NCI-H146 treated with DMSO at 0.1 percent for 48 hours (cell line): ENCODE results near the gene YAF2.
"Not testable (repeated sequence)": the region's sequence is repeated elsewhere in the genome, so short reads cannot be mapped to it uniquely, and the experiment has no call there.

Source experiments
- DNase-seq: peaks from one replicate; lab custom pipeline; 2025; ENCODE audit not compliant: unreplicated experiment; lab: John Stamatoyannopoulos, UW

The YAF2 gene

GRCh38 chr12:42255221-42255865, 17.3 kb upstream of the YAF2 start:
- DNase-seq: no peak

- not testable (repeated sequence) for DNase-seq
Measured at GRCh38 chr12:42252645-42253044, 14.6 kb upstream of the YAF2 start.

DNA sequence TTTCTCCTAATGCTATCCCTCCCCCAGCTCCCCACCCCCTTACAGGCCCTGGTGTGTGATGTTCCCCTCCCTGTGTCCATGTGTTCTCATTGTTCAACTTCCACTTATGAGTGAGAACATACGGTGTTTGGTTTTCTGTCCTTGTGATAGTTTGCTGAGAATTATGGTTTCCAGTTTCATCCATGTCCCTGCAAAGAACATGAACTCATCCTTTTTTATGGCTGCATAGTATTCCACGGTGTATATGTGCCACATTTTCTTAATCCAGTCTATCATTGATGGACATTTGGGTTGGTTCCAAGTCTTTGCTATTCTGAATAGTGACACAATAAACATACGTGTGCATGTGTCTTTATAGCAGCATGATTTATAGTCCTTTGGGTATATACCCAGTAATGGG, 11.0 kb upstream of the YAF2 start:
- DNase-seq: not testable (repeated sequence)

DNA sequence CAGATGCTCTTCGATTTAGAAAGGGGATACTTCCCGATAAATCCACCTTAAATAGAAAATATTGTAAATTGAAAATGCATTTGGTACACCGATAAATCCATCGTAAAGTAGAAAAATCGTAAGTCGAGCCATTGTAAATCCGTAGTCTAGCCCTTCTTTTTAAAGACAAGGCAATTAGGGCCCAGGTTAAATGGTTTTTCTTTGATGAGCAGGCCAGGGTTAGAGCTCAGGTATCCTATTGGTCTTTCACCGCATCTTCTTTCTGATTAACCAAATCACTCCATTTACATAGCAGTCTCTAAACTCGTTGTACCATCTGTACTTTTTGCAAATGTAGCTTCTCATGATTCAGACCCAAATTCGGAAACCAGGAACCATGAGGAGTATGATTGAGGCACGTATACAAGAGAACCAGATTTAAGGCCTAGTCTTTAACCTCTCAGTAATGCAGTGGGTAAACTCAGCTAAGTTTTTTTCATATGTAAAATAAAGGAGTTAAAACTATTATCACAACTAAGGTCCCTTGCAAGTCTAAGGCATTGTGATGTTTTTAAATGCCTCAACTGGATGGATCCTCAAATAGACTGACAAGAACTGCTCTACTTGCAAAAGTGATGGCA, 2.2 kb upstream of the YAF2 start:
- DNase-seq: no peak

- DNase-seq: no peak
Measured at GRCh38 chr12:42237853-42238239, 202 bp downstream of the YAF2 start.

DNA sequence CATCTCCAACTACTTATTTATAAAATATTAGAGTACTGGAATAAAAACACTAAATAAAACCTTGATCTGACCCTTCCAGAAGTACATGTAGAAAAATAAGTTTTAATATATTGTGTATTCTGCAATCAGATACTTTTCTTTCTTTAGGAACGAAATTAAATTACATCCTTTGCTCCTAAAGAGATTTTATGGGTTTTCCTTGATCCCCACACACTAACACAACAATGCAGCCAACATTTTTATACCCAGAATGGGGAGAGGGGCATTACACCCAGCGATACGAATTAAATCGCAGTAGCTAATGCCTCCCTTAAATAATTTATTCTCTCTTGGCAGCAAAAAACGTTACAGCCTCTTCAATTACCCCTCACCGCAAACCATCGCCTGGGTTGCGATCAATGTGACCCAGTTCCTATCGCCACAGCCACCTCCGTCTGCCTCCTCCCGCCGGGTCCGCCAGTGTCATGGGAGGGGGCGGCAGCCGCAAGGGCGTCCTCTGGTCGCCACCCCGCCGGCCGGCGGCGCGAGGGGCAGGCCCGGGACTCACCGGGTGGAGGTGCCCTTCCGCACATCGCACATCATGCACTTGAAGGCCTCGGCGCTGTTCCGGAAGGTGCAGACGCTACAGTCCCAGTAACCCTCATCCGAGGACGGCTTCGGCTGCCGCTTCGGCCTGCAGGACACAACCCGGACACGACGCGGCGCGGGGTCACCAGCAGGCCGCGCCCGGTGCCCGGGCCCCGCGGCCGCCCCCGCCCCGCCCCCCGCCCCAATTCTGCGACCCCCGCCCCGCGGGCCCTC, 796 bp downstream of the YAF2 start:
- DNase-seq: peak; percentile 73

GRCh38 chr12:42236017-42236416, 2.0 kb downstream of the YAF2 start:
- DNase-seq: no peak

GRCh38 chr12:42235426-42235825, 2.6 kb downstream of the YAF2 start:
- no peak for DNase-seq

GRCh38 chr12:42234970-42235369, 3.1 kb downstream of the YAF2 start:
- DNase-seq: no peak

DNA sequence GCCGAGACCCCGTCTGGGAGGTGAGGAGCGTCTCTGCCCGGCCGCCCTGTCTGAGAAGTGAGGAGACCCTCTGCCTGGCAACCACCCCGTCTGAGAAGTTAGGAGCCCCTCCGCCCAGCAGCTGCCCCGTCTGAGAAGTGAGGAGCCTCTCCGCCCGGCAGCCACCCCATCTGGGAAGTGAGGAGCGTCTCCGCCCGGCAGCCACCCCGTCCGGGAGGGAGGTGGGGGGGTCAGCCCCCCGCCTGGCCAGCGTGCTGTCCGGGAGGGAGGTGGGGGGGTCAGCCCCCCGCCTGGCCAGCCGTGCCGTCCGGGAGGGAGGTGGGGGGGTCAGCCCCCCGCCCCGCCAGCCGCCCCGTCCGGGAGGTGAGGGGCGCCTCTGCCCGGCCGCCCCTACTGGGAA, 10.5 kb downstream of the YAF2 start:
- DNase-seq: not testable (repeated sequence)

GRCh38 chr12:42224501-42224900, 13.5 kb downstream of the YAF2 start:
- DNase-seq: not testable (repeated sequence)

DNA sequence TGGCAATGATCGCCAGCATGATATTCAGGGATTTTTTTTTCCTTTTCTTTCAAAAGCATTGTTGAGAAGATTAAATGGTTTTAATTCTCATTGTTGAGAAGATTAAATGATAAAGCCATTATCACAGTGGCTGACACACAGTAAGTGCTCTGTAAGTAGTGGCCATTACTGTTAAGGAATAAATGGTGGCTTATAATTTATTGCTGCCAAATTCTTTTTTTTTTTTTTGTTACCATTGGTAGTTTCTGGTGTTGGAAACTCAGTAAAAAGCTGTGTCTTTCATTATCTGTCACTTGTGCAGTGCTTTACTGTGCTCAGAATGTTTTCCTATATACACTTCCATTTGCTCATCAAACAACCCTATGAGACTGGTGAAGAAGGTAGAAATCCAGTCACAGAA, 15.3 kb downstream of the YAF2 start:
- no peak for DNase-seq

DNA sequence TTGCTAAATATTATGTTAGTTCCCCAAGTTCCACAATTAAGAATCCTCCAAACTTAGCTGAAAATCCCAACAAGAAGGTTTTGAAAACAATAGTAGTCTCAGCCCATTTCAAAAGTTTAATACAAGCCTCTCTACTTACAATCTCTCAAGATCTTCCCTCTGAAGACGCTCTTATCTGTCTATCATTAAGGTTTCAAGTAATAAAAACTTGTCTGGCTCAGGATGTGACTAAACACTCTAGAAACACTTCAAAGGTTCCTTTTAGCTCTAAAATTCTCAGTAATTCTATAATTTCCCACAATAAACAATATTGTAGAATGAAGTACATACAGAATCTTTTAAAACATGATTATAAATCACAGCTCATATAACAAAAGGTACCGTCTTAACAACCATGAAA, 16.3 kb downstream of the YAF2 start:
- no peak for DNase-seq

GRCh38 chr12:42217656-42218055, 20.4 kb downstream of the YAF2 start:
- DNase-seq: no peak

DNA sequence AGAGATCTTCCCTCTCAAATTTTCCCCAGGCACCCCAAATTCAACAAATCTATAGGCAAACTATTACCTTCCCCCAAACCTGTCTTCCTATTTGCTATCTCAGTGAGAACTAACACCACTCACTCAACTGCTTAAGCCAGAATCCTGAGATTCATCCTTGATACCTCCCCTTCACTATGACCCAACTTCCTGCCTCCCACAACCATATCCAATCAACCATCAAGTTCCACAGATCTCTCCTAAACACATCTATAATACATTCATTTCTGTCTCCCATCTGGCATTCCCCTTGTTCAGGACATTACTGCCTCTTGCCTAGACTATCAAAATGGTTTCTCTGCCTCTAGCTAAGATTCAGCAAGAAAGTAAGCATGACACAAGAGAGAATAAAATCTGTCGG, 21.3 kb downstream of the YAF2 start:
- DNase-seq: no peak

DNA sequence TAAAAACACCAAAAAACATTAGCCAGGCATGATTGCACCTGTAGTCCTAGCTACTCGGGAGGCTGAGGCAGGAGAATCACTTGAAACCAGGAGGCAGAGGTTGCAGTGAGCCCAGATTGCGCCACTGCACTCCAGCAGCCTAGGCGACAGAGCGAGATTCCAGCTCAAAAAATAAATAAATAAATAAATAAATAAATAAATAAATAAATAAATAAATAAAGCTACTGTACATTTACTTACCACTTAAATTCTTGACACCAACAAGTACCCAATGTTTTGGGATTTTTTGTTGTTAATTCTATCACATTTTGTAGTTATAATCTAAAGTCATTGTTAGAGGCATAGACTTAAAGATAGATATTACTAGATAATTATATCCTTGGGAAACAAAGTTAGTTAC, 22.3 kb downstream of the YAF2 start:
- not testable (repeated sequence) for DNase-seq

- no peak for DNase-seq
Measured at GRCh38 chr12:42213954-42214426, 24.1 kb downstream of the YAF2 start.

GRCh38 chr12:42213023-42213422, 25.0 kb downstream of the YAF2 start:
- DNase-seq: peak; percentile 96

DNA sequence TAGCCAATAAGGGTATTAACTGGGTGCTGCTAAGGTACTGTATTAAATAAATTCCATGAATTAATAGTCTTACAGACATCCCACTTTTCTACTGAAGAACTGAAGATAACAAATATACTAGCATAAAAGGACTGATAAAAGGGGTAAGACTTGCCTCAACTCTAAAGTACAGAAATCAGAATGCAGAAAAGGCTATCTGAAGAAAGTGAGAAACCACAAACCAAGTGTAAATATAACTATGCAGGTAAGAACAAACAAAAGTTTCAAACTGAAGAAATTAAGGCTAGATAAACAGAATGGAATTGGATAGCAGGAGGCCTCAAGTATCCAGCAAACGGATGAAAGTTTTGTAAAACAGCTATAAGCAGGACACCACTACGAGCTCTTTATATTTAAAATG, 29.5 kb downstream of the YAF2 start:
- DNase-seq: no peak

GRCh38 chr12:42204819-42205218, 33.2 kb downstream of the YAF2 start:
- no peak for DNase-seq

DNA sequence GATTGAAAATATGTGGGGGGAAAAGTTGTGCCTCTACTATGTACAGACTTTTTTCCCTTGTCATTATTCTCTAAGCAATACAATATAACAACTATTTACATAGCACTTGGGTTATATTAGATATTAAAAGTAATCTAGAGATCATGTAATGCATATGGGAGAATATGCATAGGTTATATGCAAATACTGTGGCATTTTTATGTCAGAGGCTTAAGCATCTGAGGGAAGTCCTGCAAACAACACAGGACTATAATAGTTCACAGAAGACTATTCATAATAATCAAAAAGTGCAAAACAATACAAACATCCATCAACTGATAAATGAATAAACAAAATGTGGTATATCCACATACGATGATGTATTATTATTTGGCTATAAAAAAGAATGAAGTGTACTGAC, 33.7 kb downstream of the YAF2 start:
- DNase-seq: no peak

- DNase-seq: no peak
Measured at GRCh38 chr12:42201063-42201462, 37.0 kb downstream of the YAF2 start.
